ENCODE data around the gene MDM1.

- TF ChIP-seq CTCF (IDR thresholded peaks at IDR 0.05), result peak; percentile 54 to 82 (median 70)
- no peak for TF ChIP-seq POLR2A (IDR thresholded peaks at IDR 0.05)
These were observed 26.6 kb upstream of the MDM1 start for GRCh38 chr12:68358532-68359485.

Data from heart left ventricle (tissue), 13 donors.